ENCODE measurements around the gene TMEM53. TPM values are rescaled to one million over a fixed set of nuclear protein-coding genes. Genes with fewer than 3 reads are reported as not detected.

TMEM53 gene
- total RNA-seq, 1 donor from 2014 or later = 4.5 TPM

DNA sequence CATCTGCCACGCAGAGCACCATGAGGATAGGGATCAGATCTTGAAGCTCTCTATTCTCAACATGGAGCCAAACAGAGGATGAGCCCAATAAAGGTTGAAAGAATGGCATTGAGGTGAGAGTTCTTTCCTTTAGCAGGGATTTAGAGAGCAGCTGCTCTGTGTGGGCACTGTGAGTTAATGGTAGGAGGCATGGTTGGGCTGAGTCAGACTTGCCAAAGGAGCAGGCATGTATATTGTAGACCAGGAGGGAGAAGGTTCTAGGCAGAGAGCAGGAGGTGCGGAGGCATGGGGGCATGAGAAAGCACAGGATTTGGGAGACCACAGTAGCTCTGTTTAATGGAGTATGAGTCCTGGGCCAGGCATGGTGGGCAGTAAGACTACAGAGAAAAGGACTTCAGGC lies 32.0 kb downstream of the TMEM53 start:
- peak overlapping the region; percentile 14 for H3K27ac Mint-ChIP-seq
- intact Hi-C loops (cut with micrococcal nuclease) = no loop called here
- H3K27me3 Mint-ChIP-seq = no peaks in the 10 kb centered on the region

DNA sequence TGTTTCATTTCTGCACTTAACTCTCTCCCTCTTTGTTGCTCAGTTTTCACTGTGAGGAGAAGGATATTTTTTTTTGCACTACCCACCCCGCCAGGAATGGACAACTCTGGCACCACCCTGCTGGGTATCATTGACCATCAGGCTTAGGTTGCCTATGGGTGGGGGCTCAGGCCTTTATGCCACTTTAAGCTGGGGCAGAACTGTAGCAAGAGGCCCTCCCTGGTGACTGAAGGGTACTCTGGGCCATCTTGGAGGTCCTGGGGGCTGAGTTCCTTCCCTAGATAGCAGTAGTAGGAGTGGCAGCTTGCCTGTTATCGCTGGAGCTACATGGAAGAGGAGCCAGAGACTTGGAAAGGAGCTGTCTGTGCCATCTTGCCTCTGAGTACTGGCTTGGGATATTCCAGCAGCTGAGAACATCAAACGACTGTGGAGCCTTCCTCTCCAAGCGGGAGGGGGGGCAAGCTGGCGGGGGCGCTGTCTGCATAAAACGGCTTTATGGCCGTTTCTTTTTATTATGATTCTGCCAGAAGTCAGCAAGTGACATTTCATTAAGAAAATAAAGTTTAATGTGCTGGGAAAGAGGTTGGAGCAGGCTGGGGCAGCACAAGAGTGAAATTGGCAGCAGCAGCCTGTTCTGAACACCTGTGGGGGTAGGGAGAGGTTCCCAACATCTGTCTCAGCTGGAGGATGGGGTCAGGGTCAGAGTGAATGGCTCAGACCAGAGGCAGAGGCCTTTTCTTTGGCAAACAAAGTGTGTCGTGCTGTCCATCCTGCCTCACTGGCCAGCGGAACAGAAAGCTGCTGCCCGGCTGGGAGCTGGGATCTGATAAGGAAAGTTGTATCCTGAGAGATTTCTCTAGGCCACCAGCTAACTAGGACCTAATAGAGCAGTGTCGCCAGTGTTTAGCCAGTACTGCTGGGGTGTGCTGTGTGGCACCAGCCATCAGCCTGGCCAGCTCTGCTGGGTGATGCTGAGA lies 32.9 kb downstream of the TMEM53 start:
- Mint-ChIP-seq H3K9me3 (no peaks in the 10 kb centered on the region), H3K4me1 (no peaks in the 10 kb centered on the region), H3K27ac (no peak overlapping the region), H3K36me3 (ENCODE audit: low read depth) (peaks cover 45% of the 10 kb centered on the region), H3K27me3 (no peaks in the 10 kb centered on the region), H3K4me3 (no peak overlapping the region)
- intact Hi-C loops (cut with micrococcal nuclease) = no loop called here
- no peak for DNase-seq

More for the DNA sequence above, 32.0 kb downstream of the TMEM53 start:
- no peaks in the 10 kb centered on the region for H3K9me3 Mint-ChIP-seq
- peaks cover 42% of the 10 kb centered on the region for H3K36me3 Mint-ChIP-seq (ENCODE audit: low read depth)
- H3K4me3 Mint-ChIP-seq = no peak overlapping the region
- H3K4me1 Mint-ChIP-seq = no peaks in the 10 kb centered on the region
- no peak for DNase-seq

DNA sequence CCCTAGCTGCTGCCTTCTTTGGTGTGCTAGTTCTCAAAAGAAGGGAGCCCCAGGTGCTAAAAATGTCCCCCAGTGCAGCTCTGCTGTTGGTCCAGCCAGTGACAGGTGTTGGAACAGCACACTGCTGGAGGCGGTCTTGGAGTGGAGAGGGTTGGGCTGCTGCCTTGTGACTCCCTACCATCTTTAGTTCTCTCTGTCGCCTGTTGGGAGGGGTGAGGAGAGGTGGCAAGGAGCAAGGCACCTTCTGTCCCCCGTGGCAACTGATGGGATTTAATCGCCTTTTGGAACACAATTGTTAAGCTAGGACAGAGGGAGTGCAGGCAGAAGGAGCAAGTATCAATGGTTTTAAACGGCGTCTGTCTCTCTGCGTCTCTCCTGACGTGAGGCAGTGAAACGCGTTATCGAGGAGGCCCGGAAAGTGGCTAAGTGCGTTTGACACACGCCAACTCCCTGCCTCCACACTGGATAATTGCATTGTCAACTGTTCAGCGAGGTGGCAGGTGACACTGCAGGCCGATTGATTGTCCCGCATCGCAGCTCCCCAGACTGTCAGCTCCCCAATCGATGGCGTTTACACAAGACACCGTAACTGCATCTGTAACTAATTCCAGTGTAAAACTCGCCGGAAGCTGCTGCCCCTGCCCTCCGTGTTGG lies 34.0 kb downstream of the TMEM53 start:
- Mint-ChIP-seq H3K36me3 (ENCODE audit: low read depth) (peaks cover 54% of the 10 kb centered on the region), H3K27me3 (no peaks in the 10 kb centered on the region), H3K9me3 (no peaks in the 10 kb centered on the region), H3K4me3 (no peak overlapping the region), H3K4me1 (peaks cover 2% of the 10 kb centered on the region), H3K27ac (no peak overlapping the region)
- DNase-seq = no peak
- intact Hi-C loops (cut with micrococcal nuclease) = no loop called here

DNA sequence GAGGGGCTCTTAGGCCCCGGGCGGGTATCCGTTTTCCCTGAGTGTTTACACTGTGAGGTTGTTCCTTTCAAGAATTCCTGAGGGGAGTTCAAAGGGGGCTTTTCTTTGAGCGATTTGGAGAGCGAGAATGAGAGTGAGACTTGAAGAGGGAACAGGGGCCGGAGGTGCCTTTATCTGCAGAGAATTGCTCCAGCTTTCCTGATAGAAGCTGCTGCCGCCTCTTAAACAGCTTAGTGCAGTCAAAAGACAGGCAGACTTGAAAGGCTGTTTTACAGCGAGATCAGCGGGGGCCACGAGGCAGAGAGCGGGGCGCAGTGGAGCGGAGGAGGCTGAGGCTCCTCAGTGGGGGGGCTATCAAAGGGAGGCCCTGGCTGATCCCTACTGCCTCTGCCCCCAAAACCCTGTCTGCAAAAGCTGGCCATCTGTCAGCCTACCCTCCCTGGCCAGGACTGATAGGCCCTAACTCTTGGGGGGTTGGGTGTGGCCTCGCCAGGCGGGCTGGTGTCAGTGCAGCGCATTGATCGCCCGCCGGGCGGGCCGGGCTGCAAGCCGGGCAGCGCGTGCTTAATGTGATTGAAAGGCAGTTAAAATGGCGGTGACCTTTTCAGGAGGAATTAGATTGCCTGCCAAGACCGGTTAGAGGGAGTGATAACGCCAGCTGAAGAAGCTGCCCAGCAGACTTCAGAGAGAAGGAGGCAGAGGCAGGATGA lies 36.4 kb downstream of the TMEM53 start:
- Mint-ChIP-seq H3K36me3 (ENCODE audit: low read depth) (peaks cover 56% of the 10 kb centered on the region), H3K4me3 (no peak overlapping the region), H3K27ac (no peak overlapping the region), H3K27me3 (no peaks in the 10 kb centered on the region), H3K9me3 (no peaks in the 10 kb centered on the region), H3K4me1 (peaks cover 21% of the 10 kb centered on the region)
- intact Hi-C loops (cut with micrococcal nuclease) = no loop called here
- no peak for DNase-seq

DNA sequence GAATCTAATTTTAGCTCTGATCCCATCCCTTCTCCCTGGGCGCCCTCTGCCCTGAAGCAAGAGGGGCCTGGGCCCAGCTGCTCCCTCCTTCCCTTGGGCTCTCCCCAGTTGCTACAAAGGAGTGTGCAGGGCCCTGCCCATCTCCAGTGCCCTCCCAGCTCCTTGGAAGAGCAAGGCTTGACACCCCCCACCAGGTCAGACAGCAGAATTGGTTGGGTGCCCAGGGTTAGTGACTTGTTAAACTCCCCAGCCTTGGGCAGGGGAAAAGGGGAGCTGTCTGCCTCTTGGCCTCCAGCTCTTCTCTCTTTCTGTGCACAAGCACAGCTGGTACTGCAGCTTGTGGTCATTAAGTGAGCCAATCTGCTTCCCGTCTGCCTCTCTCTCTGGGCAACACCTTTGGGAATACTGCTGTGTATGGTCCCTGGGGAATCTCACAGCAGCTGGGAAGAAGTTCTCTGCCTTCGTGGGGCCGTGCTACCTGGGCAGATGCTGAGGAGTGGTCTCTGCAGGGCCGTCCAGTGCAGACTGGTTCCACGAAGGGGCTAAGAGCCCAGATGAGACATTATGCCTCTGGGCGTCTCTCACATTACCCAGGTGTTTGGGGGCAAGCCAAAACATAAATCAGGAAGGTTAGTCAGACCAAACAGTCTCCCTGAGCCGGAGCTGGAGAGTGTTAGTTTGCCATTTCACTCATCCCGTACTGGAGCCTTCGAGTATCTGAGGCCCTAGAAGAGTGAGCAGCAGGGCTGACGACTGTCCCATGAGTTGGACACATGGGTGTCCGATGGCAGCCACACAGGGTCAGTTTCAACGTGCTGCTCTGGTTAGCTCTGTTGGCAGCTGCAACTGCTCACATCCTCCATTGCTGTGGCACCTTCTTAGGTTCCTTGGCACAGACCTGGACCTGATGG lies 37.3 kb downstream of the TMEM53 start:
- H3K9me3 Mint-ChIP-seq = no peaks in the 10 kb centered on the region
- H3K4me3 Mint-ChIP-seq = no peak overlapping the region
- intact Hi-C loops (cut with micrococcal nuclease) = no loop called here
- H3K27me3 Mint-ChIP-seq = no peaks in the 10 kb centered on the region
- peaks cover 59% of the 10 kb centered on the region for H3K36me3 Mint-ChIP-seq (ENCODE audit: low read depth)
- no peak overlapping the region for H3K27ac Mint-ChIP-seq
- DNase-seq = no peak
- peaks cover 24% of the 10 kb centered on the region for H3K4me1 Mint-ChIP-seq

DNA sequence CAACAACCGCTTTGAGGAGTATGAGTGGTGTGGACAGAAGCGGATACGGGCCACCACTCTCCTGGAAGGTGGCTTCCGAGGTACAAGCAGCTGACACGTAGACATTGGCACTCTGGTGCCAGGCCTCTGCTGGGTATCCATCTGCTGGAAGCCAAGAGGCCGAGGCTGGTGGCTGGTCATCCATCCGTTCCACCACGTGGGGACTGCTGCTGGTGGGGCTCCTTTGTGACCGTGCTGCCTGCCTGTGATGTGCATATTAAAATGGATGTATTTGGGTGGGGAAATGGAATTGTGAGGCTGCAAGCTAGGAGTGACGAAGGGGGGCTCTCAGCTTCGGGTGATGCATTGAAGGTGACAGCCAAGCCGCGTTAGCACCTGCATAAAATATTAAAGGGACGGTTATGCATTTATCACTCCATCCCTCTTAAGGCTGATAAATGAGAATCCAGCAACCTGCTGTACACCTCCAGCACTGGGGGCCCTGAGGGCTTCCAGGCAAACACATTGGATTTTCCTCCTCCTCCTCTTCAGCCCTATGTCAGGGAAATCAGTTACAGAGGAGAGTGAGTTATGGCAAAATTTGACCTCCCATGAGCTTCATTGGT lies 38.1 kb downstream of the TMEM53 start:
- Mint-ChIP-seq H3K9me3 (no peaks in the 10 kb centered on the region), H3K36me3 (ENCODE audit: low read depth) (peaks cover 57% of the 10 kb centered on the region)

DNA sequence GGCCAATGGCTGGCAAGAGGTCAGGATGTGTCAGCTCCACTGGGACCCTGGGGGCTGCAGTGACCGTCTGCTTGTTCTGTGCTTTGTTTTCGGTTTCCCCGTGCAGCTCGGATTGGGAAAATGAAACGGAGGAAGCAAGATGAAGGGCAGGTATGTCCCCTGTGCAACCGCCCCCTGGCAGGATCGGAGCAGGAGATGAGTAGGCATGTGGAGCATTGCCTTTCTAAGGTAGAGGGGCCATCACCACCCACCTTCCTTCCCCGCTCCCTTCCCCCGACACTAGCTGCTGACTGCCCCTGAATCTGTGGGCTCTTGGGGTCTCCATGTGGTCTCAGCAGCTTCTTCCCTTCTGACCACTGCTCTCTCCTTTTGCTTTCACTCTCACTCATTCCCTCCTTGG lies 38.8 kb downstream of the TMEM53 start:
- DNase-seq = no peak
- intact Hi-C loops (cut with micrococcal nuclease) = no loop called here
- Mint-ChIP-seq H3K27ac (no peak overlapping the region), H3K36me3 (ENCODE audit: low read depth) (peaks cover 57% of the 10 kb centered on the region), H3K4me3 (no peak overlapping the region), H3K9me3 (peaks cover 6% of the 10 kb centered on the region), H3K27me3 (no peaks in the 10 kb centered on the region), H3K4me1 (peaks cover 32% of the 10 kb centered on the region)

More for the DNA sequence above, 38.1 kb downstream of the TMEM53 start:
- Mint-ChIP-seq H3K27me3 (no peaks in the 10 kb centered on the region), H3K27ac (no peak overlapping the region), H3K4me1 (peaks cover 25% of the 10 kb centered on the region), H3K4me3 (no peak overlapping the region)
- no peak for DNase-seq
- intact Hi-C loops (cut with micrococcal nuclease) = no loop called here

DNA sequence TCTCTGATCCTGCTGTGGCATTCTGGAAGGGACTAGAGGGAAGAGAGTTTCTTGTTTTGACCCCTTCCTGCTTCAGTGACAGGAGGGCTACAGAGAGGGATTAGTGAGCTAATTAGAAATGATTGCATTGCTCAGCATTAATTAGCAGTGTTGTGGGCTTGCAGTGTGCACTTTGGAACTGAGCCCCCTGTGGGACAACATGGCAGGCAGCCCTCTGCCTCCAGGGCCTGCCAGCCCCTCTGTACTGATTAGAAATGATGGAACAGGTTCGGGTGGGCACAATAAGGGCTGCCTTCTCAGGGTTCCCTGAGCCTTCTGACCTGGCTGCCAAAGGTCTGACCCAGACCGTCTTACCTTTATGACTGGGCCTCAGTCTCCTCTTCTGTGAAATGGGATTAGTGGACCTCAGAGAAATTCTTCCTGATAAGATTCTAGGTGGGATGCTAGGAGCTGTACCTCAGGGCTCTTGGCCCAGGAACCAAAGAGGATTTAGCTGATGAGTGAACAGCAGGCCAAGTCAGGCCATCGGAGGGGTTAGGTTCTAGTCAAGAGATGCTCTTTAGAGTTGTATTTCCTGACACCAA lies 39.6 kb downstream of the TMEM53 start:
- Mint-ChIP-seq H3K9me3 (peaks cover 6% of the 10 kb centered on the region), H3K27ac (peak overlapping the region; percentile 56), H3K4me1 (peaks cover 32% of the 10 kb centered on the region), H3K4me3 (no peak overlapping the region), H3K27me3 (no peaks in the 10 kb centered on the region), H3K36me3 (ENCODE audit: low read depth) (peaks cover 54% of the 10 kb centered on the region)
- intact Hi-C loops (cut with micrococcal nuclease) = loop anchor here (5.0 kb wide), 2 partner anchors 422 to 1277 kb away; partner anchors contain the start of genes CDC20 and DMAP1
- no peak for DNase-seq

DNA sequence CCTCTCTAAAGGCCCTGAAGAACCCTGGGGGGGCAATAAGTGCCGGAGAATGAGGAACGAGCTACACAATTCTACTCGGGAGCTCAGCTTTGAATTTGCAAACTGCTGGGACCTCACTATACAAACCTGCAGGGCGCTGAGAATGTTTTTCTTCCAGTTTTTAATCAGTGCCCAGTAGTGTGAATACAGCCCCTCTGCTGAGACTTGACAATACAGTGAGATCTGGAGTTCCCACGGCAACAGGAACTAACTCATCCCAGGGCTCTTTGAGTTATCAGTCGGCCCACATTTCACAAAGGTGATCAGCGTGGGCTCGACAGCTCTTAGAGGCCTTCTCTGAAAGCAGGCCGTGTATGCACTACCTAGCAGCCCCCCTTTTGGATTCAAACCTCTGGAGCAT lies 41.7 kb downstream of the TMEM53 start:
- Mint-ChIP-seq H3K4me3 (peak overlapping the region; percentile 89), H3K9me3 (peaks cover 6% of the 10 kb centered on the region), H3K27ac (peak overlapping the region; percentile 98), H3K36me3 (ENCODE audit: low read depth) (peaks cover 41% of the 10 kb centered on the region), H3K27me3 (no peaks in the 10 kb centered on the region), H3K4me1 (peaks cover 32% of the 10 kb centered on the region)
- intact Hi-C loops (cut with micrococcal nuclease) = loop anchor here (5.0 kb wide), 2 partner anchors 420 to 1275 kb away; partner anchors contain the start of genes CDC20 and DMAP1
- DNase-seq = no peak

DNA sequence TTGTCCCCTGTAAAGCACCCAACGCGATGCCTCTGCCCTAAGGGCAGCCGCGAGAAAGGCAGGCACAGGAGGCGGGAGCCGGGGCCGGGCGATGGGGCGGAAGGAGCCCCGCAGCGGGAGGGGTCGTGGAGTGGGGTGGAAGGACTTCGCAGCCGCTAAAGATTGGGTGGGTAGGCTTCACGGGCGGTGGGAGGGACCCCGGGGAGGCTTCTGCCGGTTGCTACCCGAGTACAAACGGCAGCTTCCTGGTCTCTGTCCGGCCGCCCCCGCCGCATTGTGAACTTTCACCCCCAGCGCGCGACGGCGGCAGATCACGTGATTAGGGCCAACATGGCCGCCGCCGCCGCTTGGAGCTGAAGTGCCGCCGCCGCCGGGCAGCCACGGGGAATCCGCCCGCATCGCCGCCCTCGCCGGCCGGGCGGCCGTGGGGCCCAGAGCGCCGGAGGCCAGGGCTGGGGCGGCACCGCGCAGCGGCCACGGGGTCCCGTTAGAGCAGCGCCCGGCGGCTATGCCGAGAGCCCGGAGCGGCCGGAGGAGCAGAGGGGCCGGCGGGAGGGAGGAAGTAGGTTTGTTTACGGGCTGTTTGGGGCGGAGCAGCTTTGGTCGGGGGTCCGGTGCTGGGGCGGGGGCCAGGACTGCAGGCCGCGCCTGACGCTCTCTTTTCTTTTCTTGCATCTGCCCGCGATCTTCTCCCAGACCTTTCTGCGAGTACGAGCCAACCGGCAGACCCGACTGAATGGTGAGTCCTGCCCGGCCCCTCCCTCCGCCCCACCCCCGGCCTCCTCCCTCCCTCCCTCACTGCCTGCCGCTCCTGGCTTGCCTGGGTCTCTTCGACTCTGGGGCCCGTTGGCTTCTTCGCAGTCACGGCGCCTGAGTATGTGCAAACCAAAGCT lies 42.4 kb downstream of the TMEM53 start:
- peaks cover 37% of the 10 kb centered on the region for H3K36me3 Mint-ChIP-seq (ENCODE audit: low read depth)

DNA sequence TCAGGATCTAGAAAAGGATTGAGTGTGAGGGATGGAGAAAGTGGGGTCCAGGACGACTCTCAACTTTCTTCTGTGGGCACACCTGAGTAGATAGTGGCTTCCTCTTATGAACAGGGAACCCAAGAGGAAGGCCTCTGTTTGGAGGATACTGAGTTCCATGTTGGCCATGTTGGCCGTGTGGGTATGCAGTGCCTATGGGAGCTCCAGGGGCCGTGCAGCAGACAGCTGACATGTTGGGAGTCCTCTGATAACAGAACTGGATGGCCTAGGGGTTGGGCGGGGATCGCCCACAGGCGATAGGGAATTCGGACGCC lies 43.0 kb downstream of the TMEM53 start:
- intact Hi-C loops (cut with micrococcal nuclease) = loop anchor here (1.0 to 5.0 kb wide), 4 partner anchors 43 to 1274 kb away; partner anchors contain the start of genes ARMH1, CDC20, DMAP1 and IPO13
- no peak for DNase-seq
- H3K27ac Mint-ChIP-seq = peak overlapping the region; percentile 94
- peaks cover 33% of the 10 kb centered on the region for H3K36me3 Mint-ChIP-seq (ENCODE audit: low read depth)
- peaks cover 32% of the 10 kb centered on the region for H3K4me1 Mint-ChIP-seq
- H3K4me3 Mint-ChIP-seq = peak overlapping the region; percentile 89
- H3K9me3 Mint-ChIP-seq = peaks cover 6% of the 10 kb centered on the region
- H3K27me3 Mint-ChIP-seq = no peaks in the 10 kb centered on the region

More for the DNA sequence above, 42.4 kb downstream of the TMEM53 start:
- intact Hi-C loops (cut with micrococcal nuclease) = loop anchor here (1.0 to 5.0 kb wide), 4 partner anchors 42 to 1275 kb away; partner anchors contain the start of genes ARMH1, CDC20, DMAP1 and IPO13
- no peaks in the 10 kb centered on the region for H3K27me3 Mint-ChIP-seq
- H3K27ac Mint-ChIP-seq = peak overlapping the region; percentile 98
- H3K9me3 Mint-ChIP-seq = peaks cover 6% of the 10 kb centered on the region
- H3K4me1 Mint-ChIP-seq = peaks cover 32% of the 10 kb centered on the region
- peak; percentile 97 for DNase-seq
- H3K4me3 Mint-ChIP-seq = peak overlapping the region; percentile 89
